Neural cell (in vitro differentiated cells): Measurements from ENCODE around the gene ATXN2.

Experiments used
- CTCF ChIP-seq: fragments of 450-650 bp; IDR thresholded peaks from 2 replicates; pipeline ENCODE4 v1.5.1; 2014; ENCODE audit warnings: antibody characterized with exemption, mild to moderate bottlenecking, moderate library complexity; ENCODE audit not compliant: poor library complexity, severe bottlenecking
- EP300 ChIP-seq: fragments of 450-650 bp; conservative IDR thresholded peaks from 2 replicates; pipeline ENCODE4 v1.6.1; 2014; ENCODE audit warnings: antibody characterized with exemption, mild to moderate bottlenecking, moderate library complexity; ENCODE audit not compliant: poor library complexity, severe bottlenecking
- EZH2 ChIP-seq: fragments of 200-600, 300-800 bp; shearing (Covaris generic), sonication (generic); IDR thresholded peaks from 2 replicates; pipeline ENCODE4 v1.6.1; 2014; ENCODE audit warnings: antibody characterized with exemption, low read length, borderline replicate concordance, mild to moderate bottlenecking; ENCODE audit not compliant: insufficient read depth, poor library complexity, severe bottlenecking
- POLR2AphosphoS5 ChIP-seq: IDR thresholded peaks from 2 replicates; pipeline ENCODE4 v1.6.1; 2012
- TAF1 ChIP-seq: IDR thresholded peaks from 2 replicates; pipeline ENCODE4 v1.6.1; 2012; ENCODE audit warnings: low read depth
- TF ChIP-seq, protein P1 (sequence below): IDR thresholded peaks from 2 replicates; pipeline ENCODE4 v1.6.1; 2012; ENCODE audit warnings: borderline replicate concordance

DNA sequence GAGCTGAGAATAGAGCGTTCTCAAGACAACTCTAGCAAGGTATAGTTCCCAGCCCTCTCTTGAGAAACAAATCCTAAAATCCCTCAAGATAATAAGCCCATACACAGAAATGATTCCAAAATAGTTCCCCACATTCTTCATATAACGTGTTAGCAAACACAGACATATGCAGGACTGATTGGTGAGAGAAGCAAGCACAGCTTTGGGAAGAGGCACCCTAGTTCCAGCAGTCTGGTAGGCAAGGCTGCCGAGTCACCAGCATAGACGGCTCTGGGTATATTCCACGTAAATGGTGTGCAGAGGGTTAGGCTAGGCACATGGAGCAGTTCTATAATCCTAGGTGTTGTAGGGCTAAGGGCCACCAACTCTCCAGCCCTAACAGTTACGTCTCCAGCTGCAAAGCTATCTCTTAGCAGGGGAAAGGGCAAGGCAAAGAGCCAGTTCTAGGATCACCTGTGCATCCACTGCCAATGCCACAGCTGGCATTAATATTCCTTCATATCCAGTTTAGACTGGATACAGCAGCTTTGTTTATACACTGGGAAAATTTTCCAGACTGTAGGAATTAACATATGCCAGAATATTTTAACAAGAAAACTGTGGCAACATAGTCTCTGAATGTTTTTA, 140.5 kb downstream of the ATXN2 start:
- TF ChIP-seq CTCF = no peak
- no peak for TF ChIP-seq EP300
- TF ChIP-seq, protein P1, sequence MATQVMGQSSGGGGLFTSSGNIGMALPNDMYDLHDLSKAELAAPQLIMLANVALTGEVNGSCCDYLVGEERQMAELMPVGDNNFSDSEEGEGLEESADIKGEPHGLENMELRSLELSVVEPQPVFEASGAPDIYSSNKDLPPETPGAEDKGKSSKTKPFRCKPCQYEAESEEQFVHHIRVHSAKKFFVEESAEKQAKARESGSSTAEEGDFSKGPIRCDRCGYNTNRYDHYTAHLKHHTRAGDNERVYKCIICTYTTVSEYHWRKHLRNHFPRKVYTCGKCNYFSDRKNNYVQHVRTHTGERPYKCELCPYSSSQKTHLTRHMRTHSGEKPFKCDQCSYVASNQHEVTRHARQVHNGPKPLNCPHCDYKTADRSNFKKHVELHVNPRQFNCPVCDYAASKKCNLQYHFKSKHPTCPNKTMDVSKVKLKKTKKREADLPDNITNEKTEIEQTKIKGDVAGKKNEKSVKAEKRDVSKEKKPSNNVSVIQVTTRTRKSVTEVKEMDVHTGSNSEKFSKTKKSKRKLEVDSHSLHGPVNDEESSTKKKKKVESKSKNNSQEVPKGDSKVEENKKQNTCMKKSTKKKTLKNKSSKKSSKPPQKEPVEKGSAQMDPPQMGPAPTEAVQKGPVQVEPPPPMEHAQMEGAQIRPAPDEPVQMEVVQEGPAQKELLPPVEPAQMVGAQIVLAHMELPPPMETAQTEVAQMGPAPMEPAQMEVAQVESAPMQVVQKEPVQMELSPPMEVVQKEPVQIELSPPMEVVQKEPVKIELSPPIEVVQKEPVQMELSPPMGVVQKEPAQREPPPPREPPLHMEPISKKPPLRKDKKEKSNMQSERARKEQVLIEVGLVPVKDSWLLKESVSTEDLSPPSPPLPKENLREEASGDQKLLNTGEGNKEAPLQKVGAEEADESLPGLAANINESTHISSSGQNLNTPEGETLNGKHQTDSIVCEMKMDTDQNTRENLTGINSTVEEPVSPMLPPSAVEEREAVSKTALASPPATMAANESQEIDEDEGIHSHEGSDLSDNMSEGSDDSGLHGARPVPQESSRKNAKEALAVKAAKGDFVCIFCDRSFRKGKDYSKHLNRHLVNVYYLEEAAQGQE = no peak
- TF ChIP-seq POLR2AphosphoS5 = no peak
- TF ChIP-seq TAF1 = no peak
- TF ChIP-seq EZH2 = no peak
